ENCODE data around the gene HPGD.

Gene HPGD

GRCh38 chr4:174464949-174465348 is 57.3 kb downstream of the HPGD start:
- no peak for DNase-seq

GRCh38 chr4:174461466-174462106 is 60.7 kb downstream of the HPGD start:
- no peak for DNase-seq

DNA sequence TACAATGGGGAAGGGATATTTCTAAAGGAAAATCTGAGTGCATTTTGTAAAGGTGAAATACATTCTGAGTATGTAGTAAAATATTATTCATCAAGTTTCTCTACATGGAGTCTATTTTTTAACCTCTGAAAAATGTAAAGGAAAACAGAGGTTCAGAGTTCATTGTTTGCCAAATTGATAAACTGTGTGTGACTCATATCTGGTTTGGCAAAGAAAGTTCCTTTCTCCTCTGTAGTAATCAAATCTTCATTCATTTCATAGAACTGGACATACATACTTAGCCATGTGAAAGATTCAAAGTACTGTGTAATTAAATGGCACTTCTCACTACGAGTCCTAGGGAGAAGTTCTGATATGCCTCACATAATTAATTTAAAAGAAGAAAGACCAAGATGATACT is 61.6 kb downstream of the HPGD start:
- DNase-seq: no peak

DNA sequence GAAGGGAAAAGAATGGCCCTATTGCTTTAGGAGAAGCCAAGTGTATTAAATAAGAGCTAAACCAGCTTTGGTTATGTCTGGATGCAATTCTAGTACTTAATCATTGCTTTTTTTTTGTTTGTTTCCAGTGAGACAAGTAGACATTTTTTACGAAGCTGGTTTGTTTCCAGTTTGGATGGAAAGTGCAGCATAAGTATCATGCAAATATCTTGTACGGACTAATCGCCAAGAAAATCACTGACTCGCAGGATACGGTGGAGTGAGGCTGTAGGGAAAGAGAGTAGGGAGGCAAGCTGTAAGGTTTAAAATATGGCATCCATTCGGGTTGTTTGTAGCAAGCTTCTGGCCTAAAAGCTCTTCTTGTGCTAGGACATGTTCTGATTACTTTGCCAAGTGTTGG is 64.8 kb downstream of the HPGD start:
- DNase-seq: no peak

- no peak for DNase-seq
Measured at GRCh38 chr4:174454815-174455473, 67.3 kb downstream of the HPGD start.

DNA sequence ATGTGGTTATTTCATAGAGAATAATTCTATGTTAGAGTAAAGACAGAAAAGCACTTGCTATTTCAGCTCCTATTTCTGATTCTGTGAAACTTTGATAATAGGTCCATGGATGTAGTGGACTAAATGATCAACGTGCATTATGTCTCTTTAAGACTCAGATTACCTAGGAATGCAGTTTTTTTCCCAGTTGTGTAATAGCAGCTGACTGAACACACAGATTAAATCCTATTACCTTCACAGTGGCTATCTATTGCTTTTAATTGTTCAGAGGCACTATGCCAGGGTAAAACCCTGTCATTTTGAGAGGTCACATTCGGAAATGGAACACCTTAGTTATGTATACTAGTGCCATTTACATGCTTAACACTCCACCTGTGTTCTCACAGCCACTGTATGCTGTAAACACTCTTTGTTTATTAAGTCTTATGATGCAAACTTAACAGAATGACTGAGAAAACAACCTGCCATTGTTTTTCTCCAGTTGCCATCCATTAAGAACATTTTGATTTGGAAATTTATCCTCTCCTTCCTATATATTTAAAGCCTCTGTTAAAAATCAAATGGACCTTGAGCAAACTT is 70.5 kb downstream of the HPGD start:
- DNase-seq: no peak

DNA sequence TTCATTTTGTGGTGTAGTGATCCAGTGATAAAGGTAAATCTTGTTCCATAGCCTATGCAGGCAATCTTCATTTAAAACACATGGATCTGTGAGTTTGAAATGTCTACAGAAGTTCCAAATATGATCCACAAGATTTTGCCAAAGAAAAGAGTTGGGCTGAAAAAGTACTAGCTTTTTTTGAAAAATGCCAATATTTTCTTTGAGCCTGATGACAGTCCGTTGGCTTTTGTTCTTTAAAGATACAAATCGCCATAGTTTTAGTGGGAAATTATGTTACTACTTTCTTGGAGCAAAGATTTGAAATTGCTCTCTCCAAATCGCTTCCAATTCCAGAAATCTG is 71.5 kb downstream of the HPGD start:
- DNase-seq: no peak

DNA sequence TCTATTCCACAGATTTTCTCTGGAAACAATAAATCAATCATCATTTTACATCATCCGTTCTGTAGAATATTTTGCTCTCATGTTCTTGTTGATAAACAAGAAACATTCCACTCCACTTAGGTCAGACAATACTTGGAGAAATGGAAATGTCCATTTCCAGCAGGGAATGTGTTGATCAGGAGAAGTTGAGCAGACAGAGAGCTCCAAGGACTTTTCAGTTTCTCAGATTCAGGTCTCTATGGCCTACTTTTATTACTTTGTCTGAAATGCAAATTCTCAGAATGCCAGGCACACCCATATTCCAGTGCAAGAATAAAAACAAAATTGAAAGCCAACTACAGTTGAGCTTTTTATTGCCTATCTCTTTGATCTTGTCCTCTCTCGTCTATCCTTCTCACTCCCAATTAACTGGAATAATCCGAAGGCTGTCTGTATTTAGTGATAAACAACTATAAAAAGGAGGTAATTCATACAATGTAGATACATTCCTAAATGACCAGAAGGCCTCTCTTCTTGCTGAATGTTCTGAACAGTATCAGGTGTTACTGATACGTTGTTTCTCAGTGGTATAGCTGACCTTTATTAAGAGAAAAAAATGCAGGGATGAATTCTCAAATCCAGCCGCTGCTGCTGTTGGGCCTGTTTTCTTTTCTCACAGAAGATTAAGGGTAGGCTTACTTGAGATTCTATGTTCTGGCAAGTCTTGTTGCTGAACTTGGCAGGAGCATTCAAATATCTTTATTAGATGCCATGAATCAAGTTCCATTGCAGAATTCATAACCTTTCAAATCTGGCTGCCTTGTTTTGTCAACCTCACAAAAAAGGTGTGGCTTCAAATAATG is 72.1 kb downstream of the HPGD start:
- no peak for DNase-seq

- no peak for DNase-seq
Measured at GRCh38 chr4:174449152-174449551, 73.1 kb downstream of the HPGD start.

DNA sequence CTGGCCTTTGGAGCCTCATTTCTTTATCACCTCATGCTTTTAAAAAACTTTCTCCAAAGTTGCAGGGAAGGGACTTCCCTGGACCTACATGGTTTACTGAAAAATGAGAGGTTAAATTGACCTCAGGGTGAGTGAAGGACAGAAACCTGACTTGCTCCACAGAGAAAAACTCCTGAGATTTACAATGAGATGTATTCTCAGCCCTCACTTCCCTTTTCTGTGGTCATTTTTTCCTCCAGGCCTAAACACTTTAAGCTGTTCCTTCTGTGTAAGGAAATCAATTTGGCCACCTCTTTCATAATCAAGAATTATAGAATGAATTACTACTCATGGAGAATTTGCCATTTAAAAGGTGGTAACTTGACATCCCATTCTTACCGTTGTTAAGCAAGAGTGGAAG is 77.9 kb downstream of the HPGD start:
- DNase-seq: no peak

All from activated gamma-delta T cell (primary cell).